GM12891 (cell line): Measurements from ENCODE around the gene NCMAP.

Experiments
- PAX5 ChIP-seq: IDR thresholded peaks from 2 replicates; pipeline ENCODE4 v1.6.1; 2011; ENCODE audit warnings: low read length, moderate library complexity, mild to moderate bottlenecking; ENCODE audit not compliant: insufficient read depth, severe bottlenecking
- POLR2A ChIP-seq: IDR thresholded peaks from 2 replicates; pipeline ENCODE4 v1.6.1; 2011; ENCODE audit warnings: low read depth, low read length, control low read depth
- POLR2AphosphoS5 ChIP-seq: IDR thresholded peaks from 2 replicates; pipeline ENCODE4 v1.6.1; 2011; ENCODE audit warnings: low read depth, low read length, control low read depth
- POU2F2 ChIP-seq: IDR thresholded peaks from 2 replicates; pipeline ENCODE4 v1.6.1; 2011; ENCODE audit warnings: low read depth, mild to moderate bottlenecking, control low read depth, low read length, moderate library complexity
- SPI1 ChIP-seq: IDR thresholded peaks from 2 replicates; pipeline ENCODE4 v1.6.1; 2011; ENCODE audit warnings: low read depth, low read length, control low read depth
- TAF1 ChIP-seq: IDR thresholded peaks from 2 replicates; pipeline ENCODE4 v1.6.1; 2011; ENCODE audit warnings: low read depth, low read length, control low read depth

DNA sequence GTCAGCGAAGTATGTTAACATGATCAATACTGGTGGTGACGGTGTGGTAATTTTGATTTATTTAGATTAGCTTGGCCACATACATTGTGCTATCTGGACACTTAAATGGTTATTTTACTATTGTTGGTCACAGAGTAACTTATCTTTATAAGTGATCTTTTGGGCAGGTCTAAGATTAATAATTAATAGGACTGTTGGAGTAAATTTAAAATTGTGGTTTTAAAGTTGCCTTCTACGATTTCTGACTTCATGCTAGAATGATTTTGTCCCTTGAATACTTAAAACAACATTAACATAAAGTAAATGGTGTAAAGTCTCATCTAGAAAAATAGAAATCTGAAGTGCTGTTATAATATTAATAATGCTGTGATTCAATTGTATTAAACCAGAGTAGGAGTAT, 101.9 kb downstream of the NCMAP start:
- no peak for TF ChIP-seq POLR2AphosphoS5
- no peak for TF ChIP-seq POLR2A
- TF ChIP-seq TAF1 = no peak
- TF ChIP-seq SPI1 = no peak
- no peak for TF ChIP-seq PAX5
- TF ChIP-seq POU2F2 = no peak
